GM23338 (cell line): Measurements from ENCODE around the gene ZCCHC2. TPM values are rescaled to one million over a fixed set of nuclear protein-coding genes. Genes with fewer than 3 reads are reported as not detected.

ENCODE experiments used
- ATAC-seq: fragments of 200-7000 bp; cut with Tn5 transposase; 3 replicates; pipeline ENCODE4 v1.9.1; 2020
- DNase-seq: peaks from one replicate; pipeline ENCODE4 v3.0.0-alpha.2; 2015; ENCODE audit warnings: low spot score
- H2AFZ ChIP-seq: fragments of 200-600 bp; sonication (generic); 2 replicates; pipeline ENCODE4 v1.8.0; 2016; ENCODE audit warnings: antibody characterized with exemption, mild to moderate bottlenecking, moderate library complexity
- H3F3A ChIP-seq: fragments of 200-600 bp; sonication (generic); replicated peaks from 2 replicates; pipeline ENCODE4 v1.8.0; 2017; ENCODE audit warnings: antibody characterized with exemption, mixed run types, low read depth
- H3K27ac ChIP-seq: fragments of 200-600 bp; sonication (generic); 2 replicates; pipeline ENCODE4 v1.6.1; 2016; ENCODE audit warnings: low read depth
- H3K27me3 ChIP-seq: fragments of 200-600 bp; sonication (generic); 2 replicates; pipeline ENCODE4 v1.8.0; 2016; ENCODE audit warnings: mild to moderate bottlenecking, mixed run types, moderate library complexity; ENCODE audit not compliant: insufficient read depth
- H3K36me3 ChIP-seq: fragments of 200-600 bp; sonication (generic); 2 replicates; pipeline ENCODE4 v1.8.0; 2016; ENCODE audit warnings: mild to moderate bottlenecking; ENCODE audit not compliant: insufficient read depth
- H3K4me1 ChIP-seq: fragments of 200-600 bp; sonication (generic); 2 replicates; pipeline ENCODE4 v1.8.0; 2016; ENCODE audit warnings: mild to moderate bottlenecking, moderate library complexity; ENCODE audit not compliant: insufficient read depth
- H3K4me2 ChIP-seq: fragments of 200-600 bp; sonication (generic); 2 replicates; pipeline ENCODE4 v1.7.1; 2017; ENCODE audit warnings: mixed run types
- H3K4me3 ChIP-seq: fragments of 200-600 bp; sonication (generic); 2 replicates; pipeline ENCODE4 v1.6.1; 2016; ENCODE audit warnings: mixed run types
- H3K79me2 ChIP-seq: fragments of 200-600 bp; sonication (generic); replicated peaks from 2 replicates; pipeline ENCODE4 v1.8.0; 2017; ENCODE audit warnings: mild to moderate bottlenecking; ENCODE audit not compliant: insufficient read depth
- H3K9me2 ChIP-seq: fragments of 200-600 bp; sonication (generic); 2 replicates; pipeline ENCODE4 v1.8.0; 2017; ENCODE audit not compliant: insufficient read depth
- H4K20me1 ChIP-seq: fragments of 200-600 bp; sonication (generic); replicated peaks from 2 replicates; pipeline ENCODE4 v1.8.0; 2017; ENCODE audit warnings: mild to moderate bottlenecking; ENCODE audit not compliant: insufficient read depth
- H3K27ac Mint-ChIP-seq: 2 replicates; pipeline ENCODE4 v1.8.0; 2020; ENCODE audit warnings: inconsistent platforms, mild to moderate bottlenecking, moderate library complexity, mixed read lengths
- H3K27me3 Mint-ChIP-seq: 3 replicates; pipeline ENCODE4 v1.8.0; 2022; ENCODE audit warnings: low read depth, mild to moderate bottlenecking, moderate library complexity, mixed read lengths, inconsistent platforms; ENCODE audit not compliant: insufficient read depth, poor library complexity
- H3K36me3 Mint-ChIP-seq: 3 replicates; pipeline ENCODE4 v1.8.0; 2021; ENCODE audit warnings: low read depth, mild to moderate bottlenecking, inconsistent platforms, moderate library complexity, mixed read lengths
- H3K4me1 Mint-ChIP-seq: 3 replicates; pipeline ENCODE4 v1.8.0; 2020; ENCODE audit warnings: mild to moderate bottlenecking, inconsistent platforms, mixed read lengths
- H3K4me3 Mint-ChIP-seq: 3 replicates; pipeline ENCODE4 v1.8.0; 2021; ENCODE audit warnings: moderate library complexity, mild to moderate bottlenecking, inconsistent platforms, mixed read lengths
- H3K9me3 Mint-ChIP-seq: 3 replicates; pipeline ENCODE4 v1.8.0; 2020; ENCODE audit warnings: moderate library complexity, mild to moderate bottlenecking, inconsistent platforms, mixed read lengths
- CTCF ChIP-seq, 2 experiments: fragments of 200-600 bp in 1 of 2; sonication (generic) in 1 of 2; conservative IDR thresholded peaks; 2 replicates each; pipeline versions ENCODE4 v1.5.1 to v1.6.1; 2016 to 2017; ENCODE audit warnings: antibody characterized with exemption in 2 of 2, low read depth in 2 of 2, mild to moderate bottlenecking in 2 of 2, moderate library complexity in 1 of 2
- ETS1 ChIP-seq: IDR thresholded peaks from 2 replicates; pipeline ENCODE4 v1.6.1; 2016; ENCODE audit warnings: antibody characterized with exemption
- EZH2 ChIP-seq: fragments of 200-600 bp; sonication (generic); IDR thresholded peaks from one replicate; pipeline ENCODE4 v1.8.0; 2017; ENCODE audit warnings: antibody characterized with exemption, mild to moderate bottlenecking, low read depth; ENCODE audit not compliant: unreplicated experiment
- JUNB ChIP-seq: IDR thresholded peaks from one replicate; pipeline ENCODE4 v1.6.1; 2016; ENCODE audit warnings: antibody characterized with exemption; ENCODE audit not compliant: unreplicated experiment
- NANOG ChIP-seq: IDR thresholded peaks from 2 replicates; pipeline ENCODE4 v1.6.1; 2016; ENCODE audit warnings: antibody characterized with exemption, borderline replicate concordance
- POLR2AphosphoS5 ChIP-seq: IDR thresholded peaks from 2 replicates; pipeline ENCODE4 v1.6.1; 2016; ENCODE audit warnings: antibody characterized with exemption, low read depth
- STAT1 ChIP-seq: IDR thresholded peaks from one replicate; pipeline ENCODE4 v1.6.1; 2016; ENCODE audit warnings: antibody characterized with exemption; ENCODE audit not compliant: unreplicated experiment
- ZNF114 ChIP-seq: fragments of 250-450 bp; sonication (Bioruptor Pico); IDR thresholded peaks from 2 replicates; pipeline ENCODE4 v1.5.0; 2020; ENCODE audit warnings: mild to moderate bottlenecking, moderate library complexity
- ZNF462 ChIP-seq: fragments of 250-450 bp; sonication (Bioruptor Pico); IDR thresholded peaks from 2 replicates; pipeline ENCODE4 v1.5.0; 2020; ENCODE audit warnings: mild to moderate bottlenecking, moderate library complexity
- polyA plus RNA-seq: library from polyadenylated mRNA; unstranded; fragments of >200 nt; fragmentation: Nextera tagmentation; extraction: Ambion mirVana; gene quantifications from 2 replicates; pipeline ENCODE4 v1.2.1, GENCODE V29; 2016
- total RNA-seq: library from RNA; depleted of rRNA; stranded (reverse); fragments of >200 nt; shearing (Covaris generic); gene quantifications from 2 replicates; pipeline ENCODE4 v1.2.3, GENCODE V29; 2014

Gene ZCCHC2
- total and polyA plus RNA-seq, 2 experiments from 2014 or later = 5.4 to 15.4 TPM

GRCh38 chr18:62543021-62543420 is 20.2 kb downstream of the ZCCHC2 start:
- Histone ChIP-seq H3K79me2 (no peaks in the 10 kb centered on the region; the same call in 1 of the 2 replicates), H3K4me1 (no peaks in the 10 kb centered on the region), H3K9me2 (no peaks in the 10 kb centered on the region), H3F3A (no peaks in the 10 kb centered on the region), H3K4me2 (no peak overlapping the region), H2AFZ (no peak overlapping the region), H3K4me3 (no peak overlapping the region), H3K27me3 (no peaks in the 10 kb centered on the region), H3K36me3 (peaks cover 6% of the 10 kb centered on the region; the same call in 1 of the 2 replicates), H4K20me1 (no peaks in the 10 kb centered on the region), H3K27ac (no peak overlapping the region)
- Mint-ChIP-seq H3K4me3 (no peak overlapping the region), H3K9me3 (no peaks in the 10 kb centered on the region), H3K27ac (no peak overlapping the region), H3K4me1 (no peaks in the 10 kb centered on the region), H3K36me3 (peaks cover 15% of the 10 kb centered on the region), H3K27me3 (no peaks in the 10 kb centered on the region)
- DNase-seq (no peak), ATAC-seq (no peak)
- no peak for TF ChIP-seq ZNF114 (CRISPR knock-in tag)
- no peak for TF ChIP-seq EZH2
- no peak for TF ChIP-seq JUNB
- TF ChIP-seq CTCF (conservative IDR thresholded peaks at IDR 0.05; ENCODE audit: low read depth in 2 of 2) = no peak
- TF ChIP-seq ZNF462 (CRISPR knock-in tag) = no peak
- no peak for TF ChIP-seq ETS1
- no peak for TF ChIP-seq STAT1
- TF ChIP-seq NANOG = no peak
- no peak for TF ChIP-seq POLR2AphosphoS5
